Adrenal gland (tissue), 5 donors: Measurements from ENCODE around the gene ITGB3BP.
"Not testable (repeated sequence)": the region's sequence is repeated elsewhere in the genome, so short reads cannot be mapped to it uniquely, and the experiment has no call there.

Source experiments
- POLR2A ChIP-seq, 2 donors: fragments of 450-650 bp; IDR thresholded peaks; one replicate each; pipeline ENCODE4 v1.6.1; 2017; ENCODE audit warnings: antibody characterized with exemption in 2 of 2, mild to moderate bottlenecking in 2 of 2, moderate library complexity in 1 of 2
- TF ChIP-seq, protein P1 (sequence below), 6 experiments: fragments of 450-650 bp in 4 of 6; fragments of 200-600 bp in 2 of 6; sonication (generic) in 1 of 6; IDR thresholded peaks; 1 replicate in 5 of 6; 2 replicates in 1 of 6; pipeline versions ENCODE4 v1.5.1 to v1.8.0; 2016 to 2021; ENCODE audit warnings: antibody characterized with exemption in 6 of 6, mild to moderate bottlenecking in 2 of 6, moderate library complexity in 1 of 6
- donor health status: DM: no; HTN: no; CAD: no.

DNA sequence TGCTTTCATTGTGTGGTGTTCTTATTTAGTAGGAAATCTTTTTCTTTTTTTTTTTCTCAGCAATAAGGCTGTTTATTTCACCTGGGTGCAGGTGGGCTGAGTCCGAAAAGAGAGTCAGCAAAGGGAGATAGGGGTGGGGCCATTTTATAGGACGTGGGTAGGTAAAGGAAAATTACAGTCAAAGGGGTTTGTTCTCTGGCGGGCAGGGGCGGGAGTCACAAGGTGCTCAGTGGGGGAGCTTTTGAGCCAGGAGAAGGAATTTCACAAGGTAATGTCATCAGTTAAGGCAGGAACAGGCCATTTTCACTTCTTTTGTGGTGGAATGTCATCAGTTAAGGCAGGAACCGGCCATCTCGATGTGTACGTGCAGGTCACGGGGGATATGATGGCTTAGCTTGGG is 49.7 kb upstream of the ITGB3BP start:
- TF ChIP-seq, protein P1, sequence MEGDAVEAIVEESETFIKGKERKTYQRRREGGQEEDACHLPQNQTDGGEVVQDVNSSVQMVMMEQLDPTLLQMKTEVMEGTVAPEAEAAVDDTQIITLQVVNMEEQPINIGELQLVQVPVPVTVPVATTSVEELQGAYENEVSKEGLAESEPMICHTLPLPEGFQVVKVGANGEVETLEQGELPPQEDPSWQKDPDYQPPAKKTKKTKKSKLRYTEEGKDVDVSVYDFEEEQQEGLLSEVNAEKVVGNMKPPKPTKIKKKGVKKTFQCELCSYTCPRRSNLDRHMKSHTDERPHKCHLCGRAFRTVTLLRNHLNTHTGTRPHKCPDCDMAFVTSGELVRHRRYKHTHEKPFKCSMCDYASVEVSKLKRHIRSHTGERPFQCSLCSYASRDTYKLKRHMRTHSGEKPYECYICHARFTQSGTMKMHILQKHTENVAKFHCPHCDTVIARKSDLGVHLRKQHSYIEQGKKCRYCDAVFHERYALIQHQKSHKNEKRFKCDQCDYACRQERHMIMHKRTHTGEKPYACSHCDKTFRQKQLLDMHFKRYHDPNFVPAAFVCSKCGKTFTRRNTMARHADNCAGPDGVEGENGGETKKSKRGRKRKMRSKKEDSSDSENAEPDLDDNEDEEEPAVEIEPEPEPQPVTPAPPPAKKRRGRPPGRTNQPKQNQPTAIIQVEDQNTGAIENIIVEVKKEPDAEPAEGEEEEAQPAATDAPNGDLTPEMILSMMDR (IDR thresholded peaks at IDR 0.05), result not testable (repeated sequence)
- TF ChIP-seq POLR2A (IDR thresholded peaks at IDR 0.05), result not testable (repeated sequence)
